CD4-positive, alpha-beta T cell treated with Interleukin-4 for 1 hour (primary cell): ENCODE results near the gene PASD1.
"Not testable (repeated sequence)": the region's sequence is repeated elsewhere in the genome, so short reads cannot be mapped to it uniquely, and the experiment has no call there.

ENCODE experiments used
- DNase-seq, 2 donors: peaks; one replicate each; pipeline ENCODE4 v3.0.0-alpha.2; 2020 to 2022

PASD1 gene

GRCh38 chrX:151563449-151563848, at the start of gene PASD1:
TSS of gene PASD1 (plus strand) at chrX:151563675. CDS start at chrX:151601554, 37,879 bp downstream.
- DNase-seq: no peak

GRCh38 chrX:151515237-151515636, 48.2 kb upstream of the PASD1 start:
- no peak for DNase-seq

- DNase-seq: no peak
These were observed 46.8 kb upstream of the PASD1 start for GRCh38 chrX:151516538-151517187.

- no peak for DNase-seq
These were observed 46.1 kb upstream of the PASD1 start for GRCh38 chrX:151517421-151517820.

- DNase-seq: no peak
These were observed 40.1 kb upstream of the PASD1 start for GRCh38 chrX:151523351-151523750.

GRCh38 chrX:151536571-151536970, 26.9 kb upstream of the PASD1 start:
- DNase-seq: no peak

- no peak for DNase-seq
These were observed 25.9 kb upstream of the PASD1 start for GRCh38 chrX:151537572-151537971.

- no peak for DNase-seq
These were observed 25.0 kb upstream of the PASD1 start for GRCh38 chrX:151538190-151539122.

GRCh38 chrX:151543706-151544105, 19.8 kb upstream of the PASD1 start:
- no peak for DNase-seq

GRCh38 chrX:151546226-151546625, 17.2 kb upstream of the PASD1 start:
- not testable (repeated sequence) for DNase-seq

GRCh38 chrX:151551176-151551575, 12.3 kb upstream of the PASD1 start:
- DNase-seq: not testable (repeated sequence)

- DNase-seq: no peak
These were observed 10.7 kb upstream of the PASD1 start for GRCh38 chrX:151552743-151553142.

GRCh38 chrX:151555301-151555700, 8.2 kb upstream of the PASD1 start:
- DNase-seq: not testable (repeated sequence)

- DNase-seq: not testable (repeated sequence)
These were observed 990 bp upstream of the PASD1 start for GRCh38 chrX:151562485-151562884.

GRCh38 chrX:151563003-151563402, 472 bp upstream of the PASD1 start:
- DNase-seq: not testable (repeated sequence)

- DNase-seq: no peak
These were observed 560 bp downstream of the PASD1 start for GRCh38 chrX:151564035-151564434.

- DNase-seq: not testable (repeated sequence)
These were observed 3.4 kb downstream of the PASD1 start for GRCh38 chrX:151566872-151567271.

- no peak for DNase-seq
These were observed 7.1 kb downstream of the PASD1 start for GRCh38 chrX:151570561-151570960.

- DNase-seq: not testable (repeated sequence)
These were observed 29.9 kb downstream of the PASD1 start for GRCh38 chrX:151593384-151593783.

GRCh38 chrX:151596282-151596681, 32.8 kb downstream of the PASD1 start:
- DNase-seq: no peak

- DNase-seq: no peak
These were observed 41.5 kb downstream of the PASD1 start for GRCh38 chrX:151604931-151605330.

GRCh38 chrX:151609222-151609621, 45.7 kb downstream of the PASD1 start:
- DNase-seq: no peak

GRCh38 chrX:151621422-151621821, 57.9 kb downstream of the PASD1 start:
- no peak for DNase-seq

GRCh38 chrX:151624677-151625076, 61.2 kb downstream of the PASD1 start:
- DNase-seq: no peak
